GM21576 (cell line): ENCODE results near the gene OR6V1.

Experiments
- ATAC-seq: cut with Tn5 transposase; IDR thresholded peaks from one replicate; pipeline ENCODE4 v1.9.1; 2021; ENCODE audit warnings: mild to moderate bottlenecking, moderate library complexity; ENCODE audit not compliant: unreplicated experiment

The OR6V1 gene

GRCh38 chr7:143052041-143052440 is at the start of gene OR6V1:
OR6V1 (plus strand) TSS chr7:143052341; CDS start chr7:143052341, 0 bp downstream.
- ATAC-seq: no peak

GRCh38 chr7:143002898-143003297 is 49.2 kb upstream of the OR6V1 start:
- ATAC-seq: no peak

- peak; percentile 56 for ATAC-seq
These were observed 48.6 kb upstream of the OR6V1 start for GRCh38 chr7:143003393-143004051.

- no peak for ATAC-seq
These were observed 46.4 kb upstream of the OR6V1 start for GRCh38 chr7:143005632-143006260.

- peak; percentile 91 for ATAC-seq
These were observed 43.9 kb upstream of the OR6V1 start for GRCh38 chr7:143008007-143008901.

GRCh38 chr7:143012001-143012400 is 40.1 kb upstream of the OR6V1 start:
- ATAC-seq: no peak

- ATAC-seq: no peak
These were observed 39.7 kb upstream of the OR6V1 start for GRCh38 chr7:143012409-143012808.

GRCh38 chr7:143013473-143013872 is 38.7 kb upstream of the OR6V1 start:
- no peak for ATAC-seq

GRCh38 chr7:143013893-143014292 is 38.2 kb upstream of the OR6V1 start:
- ATAC-seq: no peak

GRCh38 chr7:143015084-143015483 is 37.1 kb upstream of the OR6V1 start:
- peak; percentile 97 for ATAC-seq

GRCh38 chr7:143015926-143016490 is 36.1 kb upstream of the OR6V1 start:
- ATAC-seq: no peak

- no peak for ATAC-seq
These were observed 35.1 kb upstream of the OR6V1 start for GRCh38 chr7:143016996-143017395.

GRCh38 chr7:143018931-143019330 is 33.2 kb upstream of the OR6V1 start:
- no peak for ATAC-seq

- ATAC-seq: no peak
These were observed 29.1 kb upstream of the OR6V1 start for GRCh38 chr7:143023047-143023446.

- ATAC-seq: no peak
These were observed 26.8 kb upstream of the OR6V1 start for GRCh38 chr7:143025371-143025770.

GRCh38 chr7:143027032-143027431 is 25.1 kb upstream of the OR6V1 start, which contains the start of gene OR9A2:
OR9A2 (minus strand) TSS chr7:143027132; CDS start chr7:143027132, 0 bp downstream.
- ATAC-seq: no peak

GRCh38 chr7:143027683-143028082 is 24.5 kb upstream of the OR6V1 start:
- no peak for ATAC-seq

GRCh38 chr7:143038635-143039034 is 13.5 kb upstream of the OR6V1 start:
- ATAC-seq: no peak

GRCh38 chr7:143040209-143040715 is 11.9 kb upstream of the OR6V1 start:
- no peak for ATAC-seq

GRCh38 chr7:143041346-143041745 is 10.8 kb upstream of the OR6V1 start:
- no peak for ATAC-seq
